Measurements from ENCODE around the gene MLN.

The MLN gene

DNA sequence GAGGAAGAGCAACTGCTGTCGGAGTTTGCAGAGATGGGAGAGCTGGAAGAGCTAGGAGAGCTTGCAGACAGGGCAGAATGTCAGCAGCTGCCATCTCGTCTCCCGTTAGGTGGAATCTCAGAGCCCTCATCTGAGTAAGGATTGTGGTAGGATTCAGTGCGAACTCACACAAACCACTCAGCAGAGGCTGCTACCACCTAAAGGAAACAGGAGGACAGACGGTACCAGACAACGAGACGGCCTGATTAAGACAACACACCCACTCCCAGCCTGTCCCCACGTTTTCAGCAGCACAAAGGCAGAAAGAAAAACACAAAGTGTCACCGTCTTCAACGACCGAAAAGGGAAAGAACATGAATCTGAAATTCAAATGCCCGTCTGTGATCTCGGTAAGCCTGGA is 19.0 kb downstream of the MLN start:
- peak overlapping the region; percentile 83 for H3K9ac ChIP-seq (ENCODE audit: low read depth, low read length, poor library complexity, severe bottlenecking)
- peaks cover 21% of the 10 kb centered on the region; the same call in 1 of the 2 replicates for H3K36me3 ChIP-seq (ENCODE audit: insufficient read depth, low read length)
- no peaks in the 10 kb centered on the region for H3K27me3 ChIP-seq (ENCODE audit: insufficient read depth, low read length, poor library complexity, severe bottlenecking)

GRCh38 chr6:33783781-33784520 is 19.9 kb downstream of the MLN start:
- no peaks in the 10 kb centered on the region for H3K9me3 ChIP-seq (ENCODE audit: insufficient read depth, low read depth, low read length)
- H3K27me3 ChIP-seq (ENCODE audit: insufficient read depth, low read length, poor library complexity, severe bottlenecking), result no peaks in the 10 kb centered on the region
- no peaks in the 10 kb centered on the region for H3K9me2 ChIP-seq (replicated peaks; ENCODE audit: low read depth, low read length)
- no peak overlapping the region for H3K4me3 ChIP-seq (ENCODE audit: low read length, poor library complexity, severe bottlenecking)
- H2AFZ ChIP-seq (ENCODE audit: low read length), result no peak overlapping the region
- peaks cover 32% of the 10 kb centered on the region for H3K4me1 ChIP-seq (ENCODE audit: insufficient read depth, low read length, poor library complexity, severe bottlenecking)
- no peak for TF ChIP-seq EZH2phosphoT487 (IDR thresholded peaks at IDR 0.05; ENCODE audit: borderline replicate concordance)
- no peak for TF ChIP-seq CTCF (conservative IDR thresholded peaks at IDR 0.05; ENCODE audit: low read length)
- peaks cover 34% of the 10 kb centered on the region for H4K20me1 ChIP-seq (ENCODE audit: insufficient read depth, low read length, poor library complexity, severe bottlenecking)
- H3K79me2 ChIP-seq (ENCODE audit: insufficient read depth, low read length), result peaks cover 57% of the 10 kb centered on the region
- no peak overlapping the region for H3K4me2 ChIP-seq (ENCODE audit: low read depth, low read length, poor library complexity, severe bottlenecking)
- peaks cover 29% of the 10 kb centered on the region; the same call in 1 of the 2 replicates for H3K36me3 ChIP-seq (ENCODE audit: insufficient read depth, low read length)
- H3F3A ChIP-seq (ENCODE audit: low read depth), result no peaks in the 10 kb centered on the region
- H3K9ac ChIP-seq (ENCODE audit: low read depth, low read length, poor library complexity, severe bottlenecking), result no peak overlapping the region

More for the DNA sequence above, 19.0 kb downstream of the MLN start:
- Histone ChIP-seq H3K4me3 (ENCODE audit: low read length, poor library complexity, severe bottlenecking) (peak overlapping the region; percentile 93), H2AFZ (ENCODE audit: low read length) (no peak overlapping the region), H3K4me1 (ENCODE audit: insufficient read depth, low read length, poor library complexity, severe bottlenecking) (peaks cover 38% of the 10 kb centered on the region), H3K4me2 (ENCODE audit: low read depth, low read length, poor library complexity, severe bottlenecking) (peak overlapping the region; percentile 98), H3K79me2 (ENCODE audit: insufficient read depth, low read length) (peaks cover 63% of the 10 kb centered on the region), H3K9me2 (replicated peaks; ENCODE audit: low read depth, low read length) (no peaks in the 10 kb centered on the region), H3F3A (ENCODE audit: low read depth) (no peaks in the 10 kb centered on the region), H4K20me1 (ENCODE audit: insufficient read depth, low read length, poor library complexity, severe bottlenecking) (peaks cover 34% of the 10 kb centered on the region), H3K9me3 (ENCODE audit: insufficient read depth, low read depth, low read length) (no peaks in the 10 kb centered on the region)
- TF ChIP-seq CTCF (conservative IDR thresholded peaks at IDR 0.05; ENCODE audit: low read length), result no peak
- TF ChIP-seq EZH2phosphoT487 (IDR thresholded peaks at IDR 0.05; ENCODE audit: borderline replicate concordance), result no peak

GRCh38 chr6:33782561-33782960 is 21.2 kb downstream of the MLN start:
- Histone ChIP-seq H3K27me3 (ENCODE audit: insufficient read depth, low read length, poor library complexity, severe bottlenecking) (no peaks in the 10 kb centered on the region), H3K9me2 (replicated peaks; ENCODE audit: low read depth, low read length) (no peaks in the 10 kb centered on the region), H3K4me1 (ENCODE audit: insufficient read depth, low read length, poor library complexity, severe bottlenecking) (peaks cover 27% of the 10 kb centered on the region), H3K9ac (ENCODE audit: low read depth, low read length, poor library complexity, severe bottlenecking) (no peak overlapping the region), H3K79me2 (ENCODE audit: insufficient read depth, low read length) (peaks cover 43% of the 10 kb centered on the region), H3K4me2 (ENCODE audit: low read depth, low read length, poor library complexity, severe bottlenecking) (no peak overlapping the region), H4K20me1 (ENCODE audit: insufficient read depth, low read length, poor library complexity, severe bottlenecking) (peaks cover 30% of the 10 kb centered on the region), H3K4me3 (ENCODE audit: low read length, poor library complexity, severe bottlenecking) (no peak overlapping the region), H3K36me3 (ENCODE audit: insufficient read depth, low read length) (peaks cover 43% of the 10 kb centered on the region; the same call in 1 of the 2 replicates), H2AFZ (ENCODE audit: low read length) (no peak overlapping the region), H3F3A (ENCODE audit: low read depth) (no peaks in the 10 kb centered on the region), H3K9me3 (ENCODE audit: insufficient read depth, low read depth, low read length) (no peaks in the 10 kb centered on the region)
- TF ChIP-seq EZH2phosphoT487 (IDR thresholded peaks at IDR 0.05; ENCODE audit: borderline replicate concordance) (no peak), CTCF (conservative IDR thresholded peaks at IDR 0.05; ENCODE audit: low read length) (no peak)
